Osteoblast (primary cell): Measurements from ENCODE around the gene CYP4F11. TPM values are rescaled to one million over a fixed set of nuclear protein-coding genes. Genes with fewer than 3 reads are reported as not detected.
"Not testable (repeated sequence)": the region's sequence is repeated elsewhere in the genome, so short reads cannot be mapped to it uniquely, and the experiment has no call there.

Experiments used
- DNase-seq: peaks from one replicate; pipeline ENCODE4 v3.0.0; 2011; ENCODE audit warnings: low spot score, mixed read lengths; ENCODE audit not compliant: insufficient read length; ENCODE audit errors: missing footprints
- H2AFZ ChIP-seq: 2 replicates; pipeline ENCODE4 v1.6.0; 2011; ENCODE audit warnings: mild to moderate bottlenecking, low read length
- H3K27ac ChIP-seq: 2 replicates; pipeline ENCODE4 v1.5.1; 2011; ENCODE audit warnings: mild to moderate bottlenecking, low read depth, low read length, moderate library complexity
- H3K27me3 ChIP-seq: 2 replicates; pipeline ENCODE4 v1.6.0; 2012; ENCODE audit warnings: mild to moderate bottlenecking, control low read depth, inconsistent platforms, low read length, moderate library complexity; ENCODE audit not compliant: insufficient read depth
- H3K36me3 ChIP-seq: 2 replicates; pipeline ENCODE4 v1.5.1; 2011; ENCODE audit warnings: mild to moderate bottlenecking, low read length, control low read depth, moderate library complexity; ENCODE audit not compliant: insufficient read depth
- H3K4me1 ChIP-seq: 2 replicates; pipeline ENCODE4 v1.5.1; 2011; ENCODE audit warnings: mild to moderate bottlenecking, low read length, control low read depth, moderate library complexity; ENCODE audit not compliant: insufficient read depth
- H3K4me2 ChIP-seq: 2 replicates; pipeline ENCODE4 v1.6.0; 2011; ENCODE audit warnings: mild to moderate bottlenecking, low read length; ENCODE audit not compliant: insufficient read depth
- H3K4me3 ChIP-seq: fragments of 200-600 bp; sonication (generic); 3 replicates; pipeline ENCODE4 v1.5.1; 2012; ENCODE audit warnings: mild to moderate bottlenecking, low read length, inconsistent platforms; ENCODE audit not compliant: insufficient read depth
- H3K79me2 ChIP-seq: 2 replicates; pipeline ENCODE4 v1.6.0; 2012; ENCODE audit warnings: mild to moderate bottlenecking, low read length, control low read depth, inconsistent platforms; ENCODE audit not compliant: insufficient read depth
- H3K9me3 ChIP-seq: 2 replicates; pipeline ENCODE4 v1.5.1; 2011; ENCODE audit warnings: low read depth, low read length, control low read depth
- H4K20me1 ChIP-seq: 2 replicates; pipeline ENCODE4 v1.6.0; 2012; ENCODE audit warnings: mild to moderate bottlenecking, low read length, control low read depth; ENCODE audit not compliant: insufficient read depth
- CTCF ChIP-seq: IDR thresholded peaks from 2 replicates; pipeline ENCODE4 v1.5.1; 2011; ENCODE audit warnings: mild to moderate bottlenecking, low read depth, low read length, moderate library complexity; ENCODE audit errors: extremely low read depth
- total RNA-seq: library from RNA; depleted of rRNA; stranded (reverse); fragments of >200 nt; gene quantifications from 2 replicates; pipeline ENCODE4 v1.2.3, GENCODE V29; 2012

Gene CYP4F11
- total RNA-seq, 1 donor: not detected

DNA sequence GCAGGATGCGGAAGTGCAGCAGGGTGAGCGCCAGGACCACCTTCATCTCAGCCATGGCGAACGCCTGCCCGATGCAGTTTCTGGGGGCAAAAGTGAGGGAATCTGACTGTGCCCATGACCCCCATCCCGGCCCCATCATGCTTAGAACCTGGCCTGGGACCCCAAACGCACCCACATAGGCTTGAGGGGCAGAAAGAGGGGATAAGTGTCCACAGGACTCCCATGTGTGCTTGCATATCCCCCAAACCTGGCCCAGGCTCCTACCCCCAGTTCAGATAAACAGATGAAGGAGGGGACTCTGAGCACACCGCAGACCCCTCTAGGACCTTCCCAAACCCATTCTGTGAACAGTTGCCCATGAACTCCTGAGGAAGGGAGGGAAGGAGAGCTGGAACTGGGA, 20.5 kb downstream of the CYP4F11 start:
- DNase-seq: no peak
- Histone ChIP-seq H2AFZ (no peak overlapping the region), H3K4me2 (no peak overlapping the region), H4K20me1 (no peaks in the 10 kb centered on the region), H3K4me1 (no peaks in the 10 kb centered on the region), H3K36me3 (no peaks in the 10 kb centered on the region), H3K9me3 (no peaks in the 10 kb centered on the region), H3K27me3 (peaks cover 15% of the 10 kb centered on the region), H3K79me2 (no peaks in the 10 kb centered on the region), H3K4me3 (no peak overlapping the region), H3K27ac (no peak overlapping the region)
- TF ChIP-seq CTCF: no peak

- H3K4me1 ChIP-seq: no peaks in the 10 kb centered on the region
- H3K79me2 ChIP-seq: no peaks in the 10 kb centered on the region
- no peaks in the 10 kb centered on the region for H3K36me3 ChIP-seq
- H3K4me2 ChIP-seq: no peak overlapping the region
- peaks cover 15% of the 10 kb centered on the region for H3K27me3 ChIP-seq
- H3K9me3 ChIP-seq: no peaks in the 10 kb centered on the region
- no peaks in the 10 kb centered on the region for H4K20me1 ChIP-seq
- no peak overlapping the region for H2AFZ ChIP-seq
- no peak for TF ChIP-seq CTCF
- H3K27ac ChIP-seq: no peak overlapping the region
- DNase-seq: no peak
- no peak overlapping the region for H3K4me3 ChIP-seq
Measured at GRCh38 chr19:15913384-15913783, 20.9 kb downstream of the CYP4F11 start.

DNA sequence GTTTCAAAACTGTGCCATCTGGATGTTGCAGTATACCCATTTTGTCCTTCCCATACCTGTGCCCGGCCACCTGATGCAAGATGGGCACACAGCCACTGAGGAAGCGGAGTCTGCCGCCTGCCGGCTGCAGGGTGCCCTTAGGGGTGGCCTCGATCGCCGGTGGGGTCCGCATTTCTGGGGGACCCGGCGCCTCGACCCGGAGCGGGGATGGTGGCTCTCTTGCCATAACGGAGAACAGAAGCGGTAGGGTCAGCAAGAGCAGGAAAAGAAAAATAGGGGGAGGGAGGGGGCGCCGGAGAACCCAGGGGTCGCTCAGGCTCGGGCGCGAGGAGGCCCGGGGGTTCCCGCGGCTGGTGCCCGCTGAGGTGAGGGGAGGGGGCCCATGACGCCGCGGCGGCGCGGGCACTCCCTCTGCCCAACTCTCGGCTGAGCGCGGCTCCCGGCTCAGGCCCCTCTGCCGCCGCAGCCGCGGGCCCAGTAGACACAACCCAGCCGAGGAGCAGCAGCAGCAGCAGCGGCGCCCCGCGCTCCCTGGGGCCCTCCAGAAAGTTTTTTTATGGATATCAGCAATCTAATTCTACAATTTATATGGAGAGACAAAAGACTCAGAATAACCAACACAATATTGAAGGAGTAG, 22.6 kb downstream of the CYP4F11 start:
- no peaks in the 10 kb centered on the region for H3K36me3 ChIP-seq
- no peaks in the 10 kb centered on the region for H3K9me3 ChIP-seq
- no peak overlapping the region for H2AFZ ChIP-seq
- DNase-seq: no peak
- no peak overlapping the region for H3K4me3 ChIP-seq
- no peak overlapping the region for H3K27ac ChIP-seq
- H3K27me3 ChIP-seq: peaks cover 15% of the 10 kb centered on the region
- no peaks in the 10 kb centered on the region for H3K79me2 ChIP-seq
- no peak for TF ChIP-seq CTCF
- H3K4me2 ChIP-seq: no peak overlapping the region
- no peaks in the 10 kb centered on the region for H3K4me1 ChIP-seq
- H4K20me1 ChIP-seq: no peaks in the 10 kb centered on the region

DNA sequence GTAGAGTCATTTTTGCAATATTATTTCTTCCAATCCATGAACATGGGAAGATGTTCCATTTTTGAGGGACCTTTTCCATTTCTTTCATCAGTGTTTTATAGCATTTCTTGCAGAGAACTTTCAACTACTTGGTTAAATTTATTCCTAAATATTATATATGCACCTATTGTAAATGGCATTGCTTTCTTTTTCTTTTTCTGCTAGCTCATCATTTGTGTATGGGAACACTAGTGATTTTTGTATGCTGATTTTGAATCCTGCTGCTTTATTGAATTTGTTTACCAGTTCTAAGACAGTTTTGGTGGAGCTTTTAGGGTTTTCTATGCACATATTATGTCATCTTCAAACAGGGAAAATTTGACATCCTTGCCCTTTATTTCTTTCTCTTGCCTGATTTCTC, 29.3 kb downstream of the CYP4F11 start:
- Histone ChIP-seq H3K4me2 (no peak overlapping the region), H4K20me1 (no peaks in the 10 kb centered on the region), H3K27me3 (no peaks in the 10 kb centered on the region), H3K9me3 (no peaks in the 10 kb centered on the region), H3K27ac (no peak overlapping the region), H3K4me3 (no peak overlapping the region), H3K79me2 (no peaks in the 10 kb centered on the region), H3K36me3 (no peaks in the 10 kb centered on the region), H3K4me1 (no peaks in the 10 kb centered on the region), H2AFZ (no peak overlapping the region)
- TF ChIP-seq CTCF: no peak
- DNase-seq: no peak

GRCh38 chr19:15902898-15903297, 31.4 kb downstream of the CYP4F11 start:
- H3K4me1 ChIP-seq, DNase-seq, H3K4me2 ChIP-seq, H3K79me2 ChIP-seq, H3K27ac ChIP-seq, H3K4me3 ChIP-seq, H3K9me3 ChIP-seq, H3K27me3 ChIP-seq, H4K20me1 ChIP-seq, H2AFZ ChIP-seq, H3K36me3 ChIP-seq: not testable (repeated sequence)
